WTC11 (cell line): ENCODE data around the gene PRKN. TPM values are rescaled to one million over a fixed set of nuclear protein-coding genes. Genes with fewer than 3 reads are reported as not detected.

Source experiments
- ATAC-seq: fragments of 200-7000 bp; cut with Tn5 transposase; 2 replicates; pipeline ENCODE4 v1.10.0; 2021; ENCODE audit warnings: mild to moderate bottlenecking, moderate library complexity
- CTCF ChIA-PET: fragments of 300-600 bp; sonication (Branson Sonifier 250); formaldehyde crosslinking; loops from one replicate; lab custom pipeline; 2021; ENCODE audit warnings: antibody characterized with exemption; lab: Charles Lee
- POLR2A ChIA-PET: fragments of 350-600 bp; sonication (Branson Sonifier 250); formaldehyde crosslinking; loops from one replicate; lab custom pipeline; 2021; ENCODE audit warnings: antibody characterized with exemption; lab: Charles Lee
- DNase-seq: peaks from one replicate; pipeline ENCODE4 v3.0.0; 2021; ENCODE audit warnings: low spot score
- H3K27ac Mint-ChIP-seq: 2 replicates; pipeline ENCODE4 v1.8.0; 2021; ENCODE audit warnings: mixed read lengths
- H3K27me3 Mint-ChIP-seq: 2 replicates; pipeline ENCODE4 v1.8.0; 2021; ENCODE audit warnings: low read depth, mild to moderate bottlenecking, moderate library complexity, mixed read lengths
- H3K36me3 Mint-ChIP-seq: 2 replicates; pipeline ENCODE4 v1.8.0; 2021; ENCODE audit warnings: mixed read lengths
- H3K4me1 Mint-ChIP-seq: 2 replicates; pipeline ENCODE4 v1.8.0; 2022; ENCODE audit warnings: mixed read lengths
- H3K4me3 Mint-ChIP-seq: 2 replicates; pipeline ENCODE4 v1.8.0; 2021; ENCODE audit warnings: mild to moderate bottlenecking, moderate library complexity, mixed read lengths
- H3K9me3 Mint-ChIP-seq: 2 replicates; pipeline ENCODE4 v1.8.0; 2021; ENCODE audit warnings: mixed read lengths
- AR ChIP-seq: fragments of 250-450 bp; sonication (Bioruptor Pico); IDR thresholded peaks from 2 replicates; pipeline ENCODE4 v1.9.0; 2021; ENCODE audit warnings: mild to moderate bottlenecking
- ATF1 ChIP-seq: sonication (generic); formaldehyde crosslinking; IDR thresholded peaks from 2 replicates; pipeline ENCODE4 v1.8.1; 2023; ENCODE audit warnings: mild to moderate bottlenecking, moderate library complexity, missing genetic modification reagents
- ATF3 ChIP-seq: sonication (generic); formaldehyde crosslinking; conservative IDR thresholded peaks from 2 replicates; pipeline ENCODE4 v1.8.1; 2022; ENCODE audit warnings: mild to moderate bottlenecking, missing genetic modification reagents
- CDX4 ChIP-seq: fragments of 250-450 bp; sonication (Bioruptor Pico); IDR thresholded peaks from 2 replicates; pipeline ENCODE4 v1.9.0; 2021; ENCODE audit warnings: moderate library complexity, mild to moderate bottlenecking, inconsistent platforms, borderline replicate concordance
- E2F5 ChIP-seq: sonication (generic); formaldehyde crosslinking; IDR thresholded peaks from 2 replicates; pipeline ENCODE4 v1.8.1; 2022; ENCODE audit warnings: mild to moderate bottlenecking, moderate library complexity, missing genetic modification reagents
- FOXJ3 ChIP-seq: sonication (generic); formaldehyde crosslinking; IDR thresholded peaks from 2 replicates; pipeline ENCODE4 v1.9.0; 2021; ENCODE audit warnings: missing genetic modification reagents, mild to moderate bottlenecking, borderline replicate concordance
- FOXP4 ChIP-seq: sonication (generic); formaldehyde crosslinking; IDR thresholded peaks from 2 replicates; pipeline ENCODE4 v1.8.0; 2022; ENCODE audit warnings: mild to moderate bottlenecking, missing genetic modification reagents
- HMGA2 ChIP-seq: fragments of 250-450 bp; sonication (Bioruptor Pico); IDR thresholded peaks from 2 replicates; pipeline ENCODE4 v1.4.0; 2021; ENCODE audit warnings: mild to moderate bottlenecking, moderate library complexity
- KAT7 ChIP-seq: sonication (generic); formaldehyde crosslinking; IDR thresholded peaks from 2 replicates; pipeline ENCODE4 v1.8.1; 2023; ENCODE audit warnings: missing genetic modification reagents, mild to moderate bottlenecking, borderline replicate concordance
- MXD4 ChIP-seq: fragments of 250-450 bp; sonication (Bioruptor Pico); IDR thresholded peaks from 2 replicates; pipeline ENCODE4 v1.8.0; 2021; ENCODE audit warnings: mild to moderate bottlenecking, moderate library complexity, borderline replicate concordance
- OVOL2 ChIP-seq: fragments of 250-450 bp; sonication (Bioruptor Pico); IDR thresholded peaks from 2 replicates; pipeline ENCODE4 v1.9.0; 2021; ENCODE audit warnings: mild to moderate bottlenecking, borderline replicate concordance
- RORB ChIP-seq: fragments of 250-450 bp; sonication (Bioruptor Pico); IDR thresholded peaks from 2 replicates; pipeline ENCODE4 v1.9.0; 2021; ENCODE audit warnings: mild to moderate bottlenecking
- SMAD3 ChIP-seq: sonication (generic); formaldehyde crosslinking; IDR thresholded peaks from 2 replicates; pipeline ENCODE4 v1.8.0; 2022; ENCODE audit warnings: missing genetic modification reagents, mild to moderate bottlenecking, borderline replicate concordance
- TCF7 ChIP-seq: sonication (generic); formaldehyde crosslinking; IDR thresholded peaks from 2 replicates; pipeline ENCODE4 v1.8.0; 2022; ENCODE audit warnings: mild to moderate bottlenecking, low read depth, missing genetic modification reagents, moderate library complexity
- TEAD1 ChIP-seq: sonication (generic); formaldehyde crosslinking; IDR thresholded peaks from 2 replicates; pipeline ENCODE4 v1.8.0; 2022; ENCODE audit warnings: mild to moderate bottlenecking, missing genetic modification reagents
- ZNF138 ChIP-seq: sonication (generic); formaldehyde crosslinking; conservative IDR thresholded peaks from 2 replicates; pipeline ENCODE4 v1.8.1; 2022; ENCODE audit warnings: mild to moderate bottlenecking, moderate library complexity, missing genetic modification reagents
- ZNF219 ChIP-seq: sonication (generic); formaldehyde crosslinking; IDR thresholded peaks from 2 replicates; pipeline ENCODE4 v1.8.0; 2023; ENCODE audit warnings: missing genetic modification reagents, mild to moderate bottlenecking, borderline replicate concordance
- ZNF416 ChIP-seq: fragments of 250-450 bp; sonication (Bioruptor Pico); IDR thresholded peaks from 2 replicates; pipeline ENCODE4 v1.9.0; 2021; ENCODE audit warnings: mild to moderate bottlenecking, inconsistent platforms
- ZNF425 ChIP-seq: fragments of 250-450 bp; sonication (Bioruptor Pico); conservative IDR thresholded peaks from 2 replicates; pipeline ENCODE4 v1.9.0; 2021; ENCODE audit warnings: mild to moderate bottlenecking
- ZNF671 ChIP-seq: fragments of 250-450 bp; sonication (Bioruptor Pico); IDR thresholded peaks from 2 replicates; pipeline ENCODE4 v1.8.0; 2021; ENCODE audit warnings: mild to moderate bottlenecking
- total RNA-seq: library from RNA; stranded (reverse); gene quantifications from 3 replicates; pipeline ENCODE4 v1.2.3, GENCODE V29; 2021

PRKN gene
- total RNA-seq, 1 experiment from 2014 or later: 0.59 TPM

- no peaks in the 10 kb centered on the region for H3K9me3 Mint-ChIP-seq
- ATAC-seq: no peak
- POLR2A ChIA-PET: no interaction called here
- no peaks in the 10 kb centered on the region for H3K4me1 Mint-ChIP-seq
- CTCF ChIA-PET: no interaction called here
- H3K4me3 Mint-ChIP-seq: no peak overlapping the region
- no peaks in the 10 kb centered on the region for H3K36me3 Mint-ChIP-seq
- H3K27me3 Mint-ChIP-seq: no peaks in the 10 kb centered on the region
- H3K27ac Mint-ChIP-seq: no peak overlapping the region
- DNase-seq: no peak
- TF ChIP-seq FOXP4 (no peak), SMAD3 (CRISPR knock-in tag) (no peak), TEAD1 (no peak), MXD4 (no peak), ZNF425 (CRISPR knock-in tag) (no peak), RORB (CRISPR knock-in tag) (no peak), ATF3 (no peak), OVOL2 (no peak), FOXJ3 (CRISPR knock-in tag) (no peak), ZNF416 (CRISPR knock-in tag) (no peak), ZNF138 (no peak), AR (CRISPR knock-in tag) (no peak), HMGA2 (CRISPR knock-in tag) (no peak)
These were observed 546.5 kb downstream of the PRKN start for GRCh38 chr6:162181111-162181510.

GRCh38 chr6:162179196-162179951, 548.2 kb downstream of the PRKN start:
- Mint-ChIP-seq H3K9me3 (no peaks in the 10 kb centered on the region), H3K36me3 (no peaks in the 10 kb centered on the region), H3K27me3 (no peaks in the 10 kb centered on the region), H3K4me3 (no peak overlapping the region), H3K27ac (no peak overlapping the region), H3K4me1 (no peaks in the 10 kb centered on the region)
- no peak for DNase-seq
- ATAC-seq: no peak
- no peak for TF ChIP-seq KAT7 (CRISPR knock-in tag)
- TF ChIP-seq ZNF671: no peak
- TF ChIP-seq E2F5 (CRISPR knock-in tag): no peak
- TF ChIP-seq TCF7: no peak
- no peak for TF ChIP-seq ZNF219 (CRISPR knock-in tag)
- TF ChIP-seq ATF1 (CRISPR knock-in tag): no peak
- no peak for TF ChIP-seq CDX4 (CRISPR knock-in tag)
- TF ChIP-seq AR (CRISPR knock-in tag): no peak
- CTCF ChIA-PET: no interaction called here
- POLR2A ChIA-PET: no interaction called here
